H9 (cell line): Measurements from ENCODE around the gene ADGRG2. TPM values are rescaled to one million over a fixed set of nuclear protein-coding genes. Genes with fewer than 3 reads are reported as not detected.
A peak's percentile ranks its signal among the peaks of the same experiment; 100 is the strongest.

ENCODE experiments used
- DNase-seq: peaks from one replicate; pipeline ENCODE4 v3.0.0-alpha.2; 2017
- H2AFZ ChIP-seq: one replicate; pipeline ENCODE4 v1.6.1; 2013; ENCODE audit warnings: mild to moderate bottlenecking, low read length, control low read depth, moderate library complexity
- H2AK5ac ChIP-seq: 2 replicates; pipeline ENCODE4 v1.6.1; 2013; ENCODE audit warnings: low read length, control low read depth, mixed read lengths; ENCODE audit not compliant: insufficient read length
- H2BK120ac ChIP-seq: one replicate; pipeline ENCODE4 v1.6.1; 2013; ENCODE audit warnings: low read depth, mild to moderate bottlenecking, low read length, control low read depth, inconsistent platforms; ENCODE audit not compliant: poor library complexity, severe bottlenecking
- H2BK12ac ChIP-seq: 2 replicates; pipeline ENCODE4 v1.6.1; 2013; ENCODE audit warnings: low read length, control low read depth, mixed read lengths, low read depth; ENCODE audit not compliant: insufficient read length
- H2BK15ac ChIP-seq: 2 replicates; pipeline ENCODE4 v1.6.1; 2013; ENCODE audit warnings: low read depth, low read length, control low read depth
- H2BK20ac ChIP-seq: one replicate; pipeline ENCODE4 v1.6.1; 2013; ENCODE audit warnings: low read depth, mild to moderate bottlenecking, low read length, control low read depth, inconsistent platforms; ENCODE audit not compliant: poor library complexity, severe bottlenecking
- H2BK5ac ChIP-seq: 2 replicates; pipeline ENCODE4 v1.6.1; 2013; ENCODE audit warnings: low read length, control low read depth, mixed read lengths; ENCODE audit not compliant: insufficient read length
- H3K14ac ChIP-seq: 2 replicates; pipeline ENCODE4 v1.6.1; 2013; ENCODE audit warnings: low read length, control low read depth; ENCODE audit not compliant: insufficient read depth
- H3K18ac ChIP-seq: 2 replicates; pipeline ENCODE4 v1.6.1; 2013; ENCODE audit warnings: low read depth, mild to moderate bottlenecking, mixed read lengths, low read length, control low read depth; ENCODE audit not compliant: insufficient read length
- H3K23ac ChIP-seq: 2 replicates; pipeline ENCODE4 v1.6.1; 2013; ENCODE audit warnings: low read length, control low read depth, mixed read lengths, low read depth; ENCODE audit not compliant: insufficient read length
- H3K23me2 ChIP-seq: 2 replicates; pipeline ENCODE4 v1.6.1; 2013; ENCODE audit warnings: low read depth, mild to moderate bottlenecking, mixed read lengths, low read length, control low read depth; ENCODE audit not compliant: insufficient read length, poor library complexity, severe bottlenecking
- H3K27ac ChIP-seq: 2 replicates; pipeline ENCODE4 v1.5.1; 2013; ENCODE audit warnings: low read length, control low read depth, mixed read lengths, low read depth; ENCODE audit not compliant: insufficient read length
- H3K27me3 ChIP-seq: 2 replicates; pipeline ENCODE4 v1.6.1; 2013; ENCODE audit warnings: low read length, control low read depth, inconsistent platforms; ENCODE audit not compliant: insufficient read depth
- H3K4ac ChIP-seq: 2 replicates; pipeline ENCODE4 v1.6.1; 2013; ENCODE audit warnings: low read depth, mild to moderate bottlenecking, control low read depth, inconsistent platforms, low read length, moderate library complexity
- H3K4me1 ChIP-seq: 2 replicates; pipeline ENCODE4 v1.6.1; 2013; ENCODE audit warnings: low read length, control low read depth, inconsistent platforms; ENCODE audit not compliant: insufficient read depth
- H3K4me2 ChIP-seq: 2 replicates; pipeline ENCODE4 v1.6.1; 2013; ENCODE audit warnings: low read length, control low read depth, mixed read lengths; ENCODE audit not compliant: insufficient read length, insufficient read depth
- H3K56ac ChIP-seq: 2 replicates; pipeline ENCODE4 v1.6.1; 2013; ENCODE audit warnings: low read depth, mild to moderate bottlenecking, mixed read lengths, low read length, control low read depth; ENCODE audit not compliant: insufficient read length
- H3K79me1 ChIP-seq: 2 replicates; pipeline ENCODE4 v1.6.1; 2013; ENCODE audit warnings: low read depth, mild to moderate bottlenecking, moderate library complexity, low read length, control low read depth, inconsistent platforms; ENCODE audit not compliant: insufficient read depth, poor library complexity, severe bottlenecking
- H3K79me2 ChIP-seq: 2 replicates; pipeline ENCODE4 v1.6.1; 2013; ENCODE audit warnings: low read length, control low read depth, inconsistent platforms; ENCODE audit not compliant: insufficient read depth
- H3K9ac ChIP-seq: 2 replicates; pipeline ENCODE4 v1.6.1; 2013; ENCODE audit warnings: low read length, control low read depth, mixed read lengths; ENCODE audit not compliant: insufficient read length; ENCODE audit errors: extremely low read depth
- H3K9me3 ChIP-seq: one replicate; pipeline ENCODE4 v1.6.1; 2013; ENCODE audit warnings: low read depth, low read length, inconsistent platforms; ENCODE audit not compliant: control insufficient read depth
- H3T11ph ChIP-seq: one replicate; pipeline ENCODE4 v1.6.1; 2013; ENCODE audit warnings: mild to moderate bottlenecking, low read length, control low read depth, inconsistent platforms
- H4K20me1 ChIP-seq: one replicate; pipeline ENCODE4 v1.6.1; 2013; ENCODE audit not compliant: control insufficient read depth, insufficient read length, insufficient read depth
- H4K5ac ChIP-seq: 2 replicates; pipeline ENCODE4 v1.6.1; 2013; ENCODE audit warnings: low read depth, mild to moderate bottlenecking, mixed read lengths, low read length, control low read depth; ENCODE audit not compliant: insufficient read length
- H4K8ac ChIP-seq: replicated peaks from 2 replicates; pipeline ENCODE4 v1.6.1; 2013; ENCODE audit warnings: low read length, control low read depth, mixed read lengths, low read depth; ENCODE audit not compliant: insufficient read length
- H4K91ac ChIP-seq: 2 replicates; pipeline ENCODE4 v1.6.1; 2013; ENCODE audit warnings: low read depth, mild to moderate bottlenecking, moderate library complexity, mixed read lengths, low read length, control low read depth; ENCODE audit not compliant: insufficient read length
- H3K27ac Mint-ChIP-seq, 3 experiments: 2 replicates in 2 of 3; 3 replicates in 1 of 3; pipeline ENCODE4 v1.8.0; 2020 to 2021; ENCODE audit warnings: mixed read lengths in 3 of 3, mild to moderate bottlenecking in 1 of 3, moderate library complexity in 1 of 3
- H3K27me3 Mint-ChIP-seq: 2 replicates; pipeline ENCODE4 v1.8.0; 2021; ENCODE audit warnings: low read depth, mild to moderate bottlenecking, moderate library complexity, mixed read lengths
- H3K36me3 Mint-ChIP-seq, 3 experiments: 2 replicates in 2 of 3; 3 replicates in 1 of 3; pipeline ENCODE4 v1.8.0; 2020 to 2021; ENCODE audit warnings: low read depth in 3 of 3, mixed read lengths in 3 of 3; ENCODE audit not compliant: insufficient read depth in 1 of 3
- H3K4me1 Mint-ChIP-seq, 2 experiments: 2 replicates each; pipeline ENCODE4 v1.8.0; 2020; ENCODE audit warnings: mixed read lengths in 2 of 2
- H3K4me3 Mint-ChIP-seq, 2 experiments: 2 replicates in 1 of 2; 3 replicates in 1 of 2; pipeline ENCODE4 v1.8.0; 2020 to 2021; ENCODE audit warnings: mild to moderate bottlenecking in 2 of 2, mixed read lengths in 2 of 2, moderate library complexity in 1 of 2
- H3K9me3 Mint-ChIP-seq, 2 experiments: 2 replicates in 1 of 2; 3 replicates in 1 of 2; pipeline ENCODE4 v1.8.0; 2020; ENCODE audit warnings: mild to moderate bottlenecking in 2 of 2, mixed read lengths in 2 of 2, moderate library complexity in 1 of 2
- CTCF ChIP-seq: fragments of 200-600 bp; sonication (generic); conservative IDR thresholded peaks from 3 replicates; pipeline ENCODE4 v1.8.0; 2021; ENCODE audit warnings: antibody characterized with exemption, mild to moderate bottlenecking
- WGBS: extraction: QIAGEN DNeasy Blood & Tissue Kit; methylation state at CpG from one replicate; pipeline ENCODE4 v1.1.7; 2013; ENCODE audit warnings: missing lambda C conversion rate, low lambda C conversion rate, mixed read lengths; ENCODE audit not compliant: insufficient read length; ENCODE audit errors: extremely low coverage; 5-methylcytosine and 5-hydroxymethylcytosine counted together
- total RNA-seq: library from RNA; stranded (reverse); gene quantifications from 2 replicates; pipeline ENCODE4 v1.2.1, GENCODE V29; 2021

ADGRG2 gene
- total RNA-seq, 1 experiment from 2014 or later: 6.8 TPM

GRCh38 chrX:18946611-18947010 is 175.7 kb downstream of the ADGRG2 start:
- Mint-ChIP-seq H3K9me3 (peaks cover 75 to 79% of the 10 kb centered on the region in 2 experiments), H3K27ac (peak overlapping the region in 1 of 3 experiments; percentile 52; a peak in 1 of 7 replicates), H3K4me3 (no peak overlapping the region)

More at GRCh38 chrX:18946611-18947010, 175.7 kb downstream of the ADGRG2 start:
- DNase-seq: no peak
- Histone ChIP-seq H3K23ac (no peak overlapping the region), H4K20me1 (no peaks in the 10 kb centered on the region), H3K23me2 (no peaks in the 10 kb centered on the region), H2AFZ (no peak overlapping the region), H2BK12ac (no peak overlapping the region), H3K9me3 (peaks cover 24% of the 10 kb centered on the region), H3K79me2 (no peaks in the 10 kb centered on the region), H4K91ac (no peak overlapping the region), H3T11ph (no peak overlapping the region), H3K9ac (no peak overlapping the region), H2AK5ac (no peak overlapping the region), H3K27ac (no peak overlapping the region), H4K8ac (no peak overlapping the region), H3K14ac (no peak overlapping the region), H2BK20ac (no peak overlapping the region), H3K56ac (no peak overlapping the region), H4K5ac (no peak overlapping the region), H2BK120ac (no peak overlapping the region), H3K4ac (no peak overlapping the region), H3K4me1 (no peaks in the 10 kb centered on the region), H3K18ac (no peak overlapping the region), H3K4me2 (no peak overlapping the region), H3K27me3 (no peaks in the 10 kb centered on the region), H3K79me1 (no peaks in the 10 kb centered on the region), H2BK15ac (no peak overlapping the region), H2BK5ac (no peak overlapping the region)
- H3K36me3 Mint-ChIP-seq: peaks cover 33 to 54% (median 50%) of the 10 kb centered on the region in 3 experiments
- no peaks in the 10 kb centered on the region for H3K4me1 Mint-ChIP-seq
- TF ChIP-seq CTCF: no peak
- no CpG with 5 or more reads among the region's 4 CpGs for WGBS
- H3K27me3 Mint-ChIP-seq: peaks cover 1% of the 10 kb centered on the region
